ENCODE data around the gene DDX51.
"Not testable (repeated sequence)": the region's sequence is repeated elsewhere in the genome, so short reads cannot be mapped to it uniquely, and the experiment has no call there.

DDX51 gene

DNA sequence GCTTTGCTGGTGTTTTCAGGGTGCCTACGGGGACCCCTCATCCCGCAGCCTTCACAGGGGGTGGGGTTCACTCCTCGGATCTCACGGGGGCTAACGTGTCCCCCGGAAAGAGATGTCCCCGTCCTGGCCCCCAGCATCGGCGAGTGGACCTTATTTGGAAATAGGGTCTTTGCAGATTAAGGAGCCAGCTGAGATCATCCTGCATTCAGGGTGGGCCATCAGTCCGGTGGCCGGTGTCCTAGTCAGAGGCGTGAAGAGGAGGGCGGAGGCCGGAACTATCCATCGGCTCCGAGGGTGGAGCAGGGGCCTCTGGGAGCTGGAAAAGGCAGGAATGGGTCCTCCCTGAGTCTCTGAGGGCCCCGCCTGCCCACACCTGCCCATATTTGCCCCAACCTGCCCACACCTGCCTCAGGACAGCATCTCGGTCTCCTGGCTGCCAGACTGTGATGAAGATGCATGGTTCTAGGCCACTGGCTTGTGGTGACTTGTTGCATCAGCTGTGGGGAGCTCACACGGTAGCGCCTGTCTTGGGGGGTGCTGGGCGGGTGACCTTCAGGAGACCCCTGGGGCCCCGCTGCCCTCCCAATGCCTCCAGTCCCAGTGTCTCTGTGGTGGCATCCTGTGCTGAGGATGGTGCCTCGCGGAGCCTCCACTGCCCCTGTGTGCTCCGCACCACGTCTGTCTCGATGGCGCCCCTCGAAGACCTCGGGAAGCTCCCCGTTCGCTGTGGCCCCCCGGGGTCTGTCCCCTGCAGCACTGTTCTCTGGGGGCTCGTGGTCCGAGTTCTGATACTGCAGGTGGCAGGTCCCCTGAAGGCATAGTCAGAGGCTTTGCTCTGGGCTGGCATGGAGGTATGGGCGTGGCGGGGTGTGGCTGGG is 14.8 kb upstream of the DDX51 start:
- no peak overlapping the region for H3K4me3 ChIP-seq (ENCODE audit: low read length)
- DNase-seq (ENCODE audit: low read depth, low spot score): no peak

DNA sequence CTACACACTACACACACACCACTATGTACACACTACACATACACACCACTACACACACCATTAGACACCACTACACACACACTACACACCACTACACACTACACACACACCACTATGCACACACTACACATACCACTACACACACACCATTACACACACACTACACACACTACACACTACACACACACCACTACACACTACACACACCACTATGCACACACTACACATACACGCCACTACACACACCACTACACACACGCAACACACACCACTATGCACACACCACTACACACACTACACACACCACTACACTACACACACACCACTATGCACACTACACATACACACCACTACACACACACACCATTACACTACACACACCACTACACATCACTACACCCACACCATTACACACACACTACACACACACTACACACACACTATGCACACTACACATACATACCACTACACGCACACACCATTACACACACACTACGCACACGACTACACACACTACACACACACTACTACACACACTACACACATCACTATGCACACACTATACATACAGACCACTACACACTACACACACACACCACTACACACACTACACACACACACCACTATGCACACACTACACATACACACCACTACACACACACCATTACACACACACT is 13.8 kb upstream of the DDX51 start:
- H3K4me3 ChIP-seq (ENCODE audit: low read length): no peak overlapping the region
- DNase-seq (ENCODE audit: low read depth, low spot score): no peak

DNA sequence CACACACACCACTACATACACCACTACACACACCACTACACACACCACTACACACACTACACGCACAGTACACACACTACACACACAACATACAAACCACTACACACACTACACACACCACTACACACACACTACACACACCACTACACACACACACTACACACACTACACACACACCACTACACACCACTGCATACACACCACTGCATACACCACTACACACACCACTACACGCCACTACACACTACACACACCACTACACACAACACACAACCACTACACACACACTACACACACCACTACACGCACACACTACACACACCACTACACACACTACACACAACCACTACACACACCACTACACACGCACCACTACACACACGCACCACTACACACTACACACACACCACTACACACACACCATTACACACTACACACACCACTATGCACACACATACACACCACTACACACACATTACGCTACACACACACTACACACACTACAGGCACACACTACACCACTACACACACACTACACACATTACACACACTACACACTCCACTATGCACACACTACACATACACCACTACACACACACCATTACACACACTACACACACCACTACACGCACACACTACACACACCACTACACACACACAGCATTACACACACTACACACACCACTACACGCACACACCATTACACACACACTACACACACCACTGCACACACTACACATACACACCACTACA is 12.6 kb upstream of the DDX51 start:
- no peak for DNase-seq (ENCODE audit: low read depth, low spot score)
- H3K4me3 ChIP-seq (ENCODE audit: low read length): no peak overlapping the region

DNA sequence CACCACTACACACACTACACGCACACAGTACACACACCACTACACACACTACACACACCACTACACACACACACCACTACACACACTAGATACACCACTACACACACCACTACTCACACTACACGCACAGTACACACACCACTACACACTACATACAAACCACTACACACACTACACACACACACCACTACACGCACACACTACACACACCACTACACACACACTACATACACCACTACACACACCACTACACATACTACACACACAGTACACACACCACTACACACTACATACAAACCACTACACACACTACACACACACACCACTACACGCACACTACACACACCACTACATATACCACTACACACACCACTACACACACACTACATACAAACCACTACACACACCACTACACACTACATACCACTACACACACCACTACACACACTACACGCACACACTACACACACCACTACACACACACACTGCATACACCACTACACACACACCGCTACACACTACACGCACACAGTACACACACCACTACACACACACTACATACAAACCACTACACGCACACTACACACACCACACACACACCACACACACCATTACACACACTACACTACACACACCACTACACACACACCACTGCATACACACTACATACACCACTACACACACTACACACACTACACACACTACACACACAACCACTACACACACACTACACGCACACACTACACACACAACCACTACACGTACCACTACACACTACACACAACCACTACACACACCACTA is 11.9 kb upstream of the DDX51 start:
- no peak for DNase-seq (ENCODE audit: low read depth, low spot score)

DNA sequence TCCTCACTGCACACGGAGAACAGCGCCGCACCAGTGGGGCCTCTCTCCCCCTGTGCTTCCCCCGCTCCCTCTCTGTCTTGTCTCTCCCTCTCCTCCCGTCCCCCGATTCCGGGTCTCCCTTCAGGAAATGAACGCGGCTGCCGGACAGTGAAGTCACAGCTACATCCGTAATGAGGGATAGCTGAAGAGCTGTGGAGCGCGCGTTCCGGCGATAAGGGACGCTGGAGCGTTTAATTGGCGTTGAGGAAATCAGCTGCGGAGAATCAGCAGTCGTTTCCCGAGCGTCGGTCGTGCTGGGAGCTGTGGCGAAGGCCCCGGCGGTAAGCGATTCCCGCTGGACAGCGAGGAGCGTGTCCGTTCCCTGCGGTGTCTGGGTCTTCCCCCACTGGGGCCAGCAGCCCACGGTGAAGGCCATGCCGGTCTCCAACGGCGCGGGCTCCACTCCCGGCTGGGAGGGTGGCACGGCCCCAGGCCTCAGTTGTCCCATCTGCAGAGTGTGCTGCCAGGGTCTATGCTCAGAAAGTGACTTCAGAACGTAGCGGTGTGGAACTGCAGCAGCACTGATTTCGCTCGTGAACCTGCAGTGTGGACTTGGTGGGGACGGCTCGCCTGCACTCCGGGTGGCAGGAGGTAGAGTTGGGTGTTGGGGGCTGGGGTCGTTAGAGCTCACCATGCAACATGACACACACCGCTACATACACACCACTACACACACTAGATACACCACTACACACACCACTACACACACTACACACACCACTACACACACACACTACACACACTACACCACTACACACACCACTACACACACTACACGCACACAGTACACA is 11.0 kb upstream of the DDX51 start:
- no peak for DNase-seq (ENCODE audit: low read depth, low spot score)
- H3K4me3 ChIP-seq (ENCODE audit: low read length): no peak overlapping the region

More for the DNA sequence above, 11.9 kb upstream of the DDX51 start:
- H3K4me3 ChIP-seq (ENCODE audit: low read length): no peak overlapping the region

DNA sequence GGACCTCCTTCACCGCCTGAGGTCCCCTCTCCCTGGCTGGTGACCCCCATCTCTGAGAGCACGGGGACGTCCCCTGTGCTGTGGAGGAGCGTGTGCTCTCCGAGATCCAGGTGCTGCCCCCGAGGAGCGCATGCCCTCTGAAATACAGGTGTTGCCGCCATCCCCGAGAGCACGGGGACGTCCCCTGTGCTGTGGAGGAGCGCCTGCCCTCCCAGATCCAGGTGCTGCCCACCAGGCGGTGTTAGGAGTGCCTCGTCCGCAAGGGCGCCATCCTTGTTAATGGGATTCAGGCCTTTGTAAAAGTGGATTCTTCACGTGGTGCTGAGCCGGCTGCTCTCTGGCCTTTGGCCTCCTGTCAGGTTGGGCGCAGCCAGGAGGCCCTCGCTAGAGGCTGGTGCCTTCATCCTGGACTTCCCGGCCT is 10.2 kb upstream of the DDX51 start:
- no peak overlapping the region for H3K4me3 ChIP-seq (ENCODE audit: low read length)
- no peak for DNase-seq (ENCODE audit: low read depth, low spot score)

DNA sequence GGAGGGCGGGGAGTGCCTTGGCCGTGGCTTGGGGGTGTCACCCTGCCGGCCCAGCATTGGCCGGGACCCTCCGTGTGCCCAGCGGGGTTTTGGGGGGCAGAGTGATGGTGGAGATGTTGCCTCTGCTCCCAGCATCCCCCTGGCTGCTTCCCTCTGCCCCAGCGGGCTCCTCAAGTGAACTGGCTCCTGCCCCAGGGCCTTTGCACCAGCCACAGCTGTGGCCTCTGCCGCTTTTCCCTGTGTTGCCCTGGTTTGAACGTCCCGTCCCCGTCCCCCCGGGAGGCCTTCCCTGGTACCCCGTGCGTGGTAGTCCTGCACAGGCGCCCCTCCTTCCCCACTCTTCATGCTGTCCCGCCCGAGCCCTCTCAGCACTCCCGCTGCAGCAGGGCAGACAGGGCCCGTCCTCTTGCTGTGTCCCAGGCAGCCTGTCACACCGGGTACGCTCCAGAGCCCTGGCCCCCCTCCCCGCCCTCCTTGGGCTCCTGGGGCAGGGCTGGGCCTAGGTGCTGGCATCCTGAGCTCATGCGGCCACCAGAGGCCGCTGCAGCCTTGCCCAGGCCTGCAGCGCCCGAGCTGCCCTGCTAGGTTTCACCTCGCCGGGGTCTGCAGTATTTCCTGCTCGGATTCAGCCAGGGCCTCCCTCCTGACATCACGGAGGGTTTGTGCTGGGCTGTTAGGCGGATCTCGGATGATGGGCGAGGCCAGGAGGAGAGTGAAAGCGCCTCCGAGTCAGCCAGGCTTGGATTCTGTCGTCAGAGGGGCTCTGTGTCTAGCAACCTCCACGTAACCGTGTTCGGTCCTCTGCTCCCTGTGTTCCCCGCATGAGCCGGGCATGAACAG is 9.6 kb upstream of the DDX51 start:
- H3K4me3 ChIP-seq (ENCODE audit: low read length): no peak overlapping the region
- DNase-seq (ENCODE audit: low read depth, low spot score): peak; percentile 67

DNA sequence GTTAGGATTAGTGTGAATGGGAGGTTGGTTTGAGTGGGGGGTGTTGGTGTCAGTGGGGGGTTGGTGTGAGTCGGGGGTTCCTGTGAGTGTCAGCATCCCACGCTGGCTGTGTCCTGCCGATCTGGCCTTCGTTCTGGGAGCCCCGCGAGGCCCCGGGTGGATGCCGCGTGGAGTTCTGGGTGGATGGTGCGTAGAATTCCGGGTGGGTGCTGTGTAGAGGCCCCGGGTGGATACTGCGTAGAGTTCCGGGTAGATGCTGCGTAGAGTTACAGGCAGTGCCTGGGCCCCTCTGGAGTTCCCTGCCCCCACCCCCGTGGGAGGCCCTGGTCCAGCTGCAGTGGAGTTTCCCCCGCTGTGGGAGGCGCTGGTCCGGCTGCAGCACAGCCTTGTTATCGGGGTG is 8.8 kb upstream of the DDX51 start:
- DNase-seq (ENCODE audit: low read depth, low spot score): no peak

DNA sequence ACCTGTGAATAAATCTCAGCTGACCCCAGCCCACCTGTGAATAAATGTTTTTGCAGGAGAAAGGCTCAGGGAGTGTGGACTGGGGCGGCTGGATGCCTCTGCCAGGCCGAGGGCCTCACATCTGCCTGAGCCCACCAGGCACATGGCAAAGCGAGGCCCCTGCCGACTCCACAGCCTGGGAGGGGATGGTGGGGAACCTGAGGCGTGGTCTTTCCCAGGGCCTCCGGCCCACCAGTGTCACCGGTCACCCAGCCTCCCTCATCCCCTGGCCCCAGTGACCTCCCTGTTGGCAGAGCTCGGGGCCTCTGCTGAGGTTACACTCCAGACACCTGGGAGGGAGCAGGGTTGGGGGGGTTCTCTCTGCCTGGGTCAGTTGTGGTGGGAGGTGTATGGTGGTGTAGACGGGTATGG is 8.3 kb upstream of the DDX51 start:
- no peak for DNase-seq (ENCODE audit: low read depth, low spot score)
- H3K4me3 ChIP-seq (ENCODE audit: low read length): no peak overlapping the region

More for the DNA sequence above, 8.8 kb upstream of the DDX51 start:
- no peak overlapping the region for H3K4me3 ChIP-seq (ENCODE audit: low read length)

DNA sequence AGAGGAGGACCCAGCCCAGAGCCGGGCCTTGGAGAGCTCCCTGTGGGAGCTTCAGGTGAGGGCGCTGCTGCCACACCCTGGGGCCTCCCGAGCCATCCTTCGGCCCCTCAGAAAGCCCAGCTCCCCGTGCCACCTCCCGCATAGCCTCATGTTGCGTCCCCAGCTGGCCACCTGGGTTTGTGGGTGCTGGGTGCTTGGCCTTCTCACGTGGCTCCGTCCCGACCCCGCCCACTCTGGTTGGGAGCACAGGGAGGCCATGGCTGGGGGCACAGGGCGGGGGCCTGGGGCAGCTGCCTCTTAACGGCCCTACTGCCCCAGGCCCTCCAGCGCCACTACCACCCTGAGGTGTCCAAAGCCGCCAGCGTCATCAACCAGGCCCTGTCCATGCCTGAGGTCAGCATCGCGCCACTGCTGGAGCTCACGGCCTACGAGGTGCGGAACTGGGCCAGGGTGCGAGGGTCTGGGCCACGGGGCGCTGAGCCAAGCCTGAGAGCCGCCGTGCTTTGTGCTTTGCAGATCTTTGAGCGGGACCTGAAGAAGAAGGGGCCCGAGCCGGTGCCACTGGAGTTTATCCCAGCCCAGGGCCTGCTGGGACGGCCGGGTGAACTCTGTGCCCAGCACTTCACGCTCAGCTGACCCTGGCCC is 7.8 kb upstream of the DDX51 start:
- no peak overlapping the region for H3K4me3 ChIP-seq (ENCODE audit: low read length)
- DNase-seq (ENCODE audit: low read depth, low spot score): no peak

DNA sequence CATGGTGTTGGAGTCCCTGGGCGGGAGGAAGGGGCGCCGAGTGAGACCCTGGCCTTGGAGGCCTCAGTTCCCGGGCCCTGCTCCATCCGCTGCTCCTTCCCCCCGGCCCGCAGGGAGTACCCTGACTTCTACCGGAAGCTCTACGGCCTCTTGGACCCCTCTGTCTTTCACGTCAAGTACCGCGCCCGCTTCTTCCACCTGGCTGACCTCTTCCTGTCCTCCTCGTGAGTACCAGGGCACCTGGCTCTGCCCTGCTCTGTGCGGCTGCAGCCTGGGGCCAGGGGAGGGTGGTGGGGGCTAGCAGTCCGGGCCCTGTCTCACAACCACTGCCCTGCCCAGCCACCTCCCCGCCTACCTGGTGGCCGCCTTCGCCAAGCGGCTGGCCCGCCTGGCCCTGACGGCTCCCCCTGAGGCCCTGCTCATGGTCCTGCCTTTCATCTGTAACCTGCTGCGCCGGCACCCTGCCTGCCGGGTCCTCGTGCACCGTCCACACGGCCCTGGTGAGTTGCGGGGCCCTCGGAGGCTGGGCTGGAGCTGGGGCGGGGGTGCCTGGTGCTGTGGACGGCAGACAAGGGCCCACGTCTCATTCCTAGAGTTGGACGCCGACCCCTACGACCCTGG is 7.1 kb upstream of the DDX51 start:
- DNase-seq (ENCODE audit: low read depth, low spot score): no peak
- H3K4me3 ChIP-seq (ENCODE audit: low read length): no peak overlapping the region

DNA sequence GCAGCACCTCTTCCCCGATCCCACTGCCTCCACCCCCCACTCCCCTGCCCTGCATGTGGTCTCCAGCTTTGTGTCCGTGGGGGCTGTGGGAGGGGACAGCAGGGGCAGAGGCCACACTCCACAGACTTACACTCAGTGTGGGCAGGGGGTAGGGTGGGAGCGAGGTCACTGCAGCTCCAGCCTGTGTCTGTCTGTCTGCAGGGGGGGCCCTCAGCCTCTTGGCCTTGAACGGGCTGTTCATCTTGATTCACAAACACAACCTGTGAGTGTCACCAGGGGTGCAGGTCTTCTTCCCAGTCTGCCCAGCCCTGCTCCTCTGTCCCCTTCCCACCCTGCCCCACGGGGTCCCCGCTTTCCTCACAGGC is 6.6 kb upstream of the DDX51 start:
- DNase-seq (ENCODE audit: low read depth, low spot score): no peak
- H3K4me3 ChIP-seq (ENCODE audit: low read length): no peak overlapping the region

DNA sequence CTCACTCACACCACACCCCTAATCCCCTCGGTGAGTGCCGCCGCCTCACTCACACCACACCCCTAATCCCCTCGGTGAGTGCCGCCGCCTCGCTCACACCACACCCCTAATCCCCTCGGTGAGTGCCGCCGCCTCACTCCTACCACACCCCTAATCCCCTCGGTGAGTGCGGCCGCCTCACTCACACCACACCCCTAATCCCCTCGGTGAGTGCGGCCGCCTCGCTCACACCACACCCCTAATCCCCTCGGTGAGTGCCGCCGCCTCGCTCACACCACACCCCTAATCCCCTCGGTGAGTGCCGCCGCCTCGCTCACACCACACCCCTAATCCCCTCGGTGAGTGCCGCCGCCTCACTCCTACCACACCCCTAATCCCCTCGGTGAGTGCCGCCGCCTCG is 5.4 kb upstream of the DDX51 start:
- DNase-seq (ENCODE audit: low read depth, low spot score); H3K4me3 ChIP-seq (ENCODE audit: low read length): not testable (repeated sequence)

DNA sequence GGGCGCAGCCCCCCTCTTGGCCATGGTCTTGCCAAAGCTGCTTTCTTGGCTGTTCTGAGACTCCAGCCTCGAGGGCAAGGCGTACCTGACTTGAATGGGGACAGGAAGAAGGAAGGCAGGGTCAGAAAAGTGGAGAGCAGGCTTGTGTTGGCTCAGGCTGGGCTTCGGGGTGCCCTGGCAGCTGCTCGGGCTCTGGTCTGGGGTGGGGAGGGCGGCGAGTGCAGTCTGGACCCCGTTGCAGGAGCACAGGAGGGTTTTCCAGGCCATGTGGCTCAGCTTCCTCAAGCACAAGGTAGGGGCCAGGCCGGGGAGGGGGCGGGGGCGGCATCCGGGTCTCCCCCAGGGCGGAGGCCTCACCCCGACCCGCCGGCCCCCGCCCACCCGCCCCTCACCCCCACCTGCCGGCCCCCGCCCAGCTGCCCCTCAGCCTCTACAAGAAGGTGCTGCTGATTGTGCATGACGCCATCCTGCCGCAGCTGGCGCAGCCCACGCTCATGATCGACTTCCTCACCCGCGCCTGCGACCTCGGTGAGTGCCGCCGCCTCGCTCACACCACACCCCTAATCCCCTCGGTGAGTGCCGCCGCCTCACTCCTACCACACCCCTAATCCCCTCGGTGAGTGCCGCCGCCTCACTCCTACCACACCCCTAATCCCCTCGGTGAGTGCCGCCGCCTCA is 4.4 kb upstream of the DDX51 start:
- DNase-seq (ENCODE audit: low read depth, low spot score): no peak
- no peak overlapping the region for H3K4me3 ChIP-seq (ENCODE audit: low read length)

DNA sequence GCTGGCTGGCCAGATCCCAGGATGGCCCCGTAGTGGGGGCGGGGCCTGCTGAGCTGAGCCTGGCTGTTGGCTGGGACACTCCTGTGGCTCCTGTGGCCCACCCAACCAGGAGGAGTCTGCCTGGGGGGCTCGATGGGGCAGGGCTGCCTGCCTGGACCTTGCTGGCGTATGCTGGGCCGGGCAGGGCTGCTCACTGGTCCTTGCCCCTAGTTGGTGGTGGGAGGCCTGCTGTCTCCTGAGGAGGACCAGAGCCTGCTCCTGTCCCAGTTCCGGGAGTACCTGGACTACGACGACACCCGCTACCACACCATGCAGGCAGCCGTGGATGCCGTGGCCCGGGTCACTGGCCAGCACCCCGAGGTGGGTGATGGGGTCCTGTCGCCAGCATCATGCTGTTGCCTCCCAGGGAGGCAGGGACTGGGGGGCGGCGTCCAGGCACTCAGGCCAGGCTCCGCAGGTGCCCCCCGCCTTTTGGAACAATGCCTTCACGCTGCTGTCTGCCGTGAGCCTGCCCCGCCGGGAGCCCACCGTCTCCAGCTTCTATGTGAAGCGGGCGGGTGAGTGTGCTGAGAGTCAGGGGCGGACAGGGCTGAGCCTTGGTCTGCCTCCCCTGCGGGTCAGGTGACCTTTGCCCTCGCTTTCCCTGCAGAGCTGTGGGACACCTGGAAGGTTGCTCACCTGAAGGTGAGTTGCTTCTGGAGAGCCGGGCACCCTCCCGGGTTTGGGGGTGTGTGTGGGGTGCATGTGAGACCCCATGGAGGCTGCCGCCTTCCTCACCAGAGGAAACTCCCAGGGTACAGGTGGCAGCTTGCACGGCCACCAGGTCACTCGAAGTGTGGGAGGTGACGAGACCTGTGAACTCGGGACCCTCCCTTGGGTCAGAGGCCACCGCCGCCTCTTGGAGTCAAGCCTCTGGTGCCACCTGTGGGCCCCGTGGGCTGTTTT is 3.6 kb upstream of the DDX51 start:
- no peak for DNase-seq (ENCODE audit: low read depth, low spot score)

More for the DNA sequence above, 3.6 kb upstream of the DDX51 start:
- no peak overlapping the region for H3K4me3 ChIP-seq (ENCODE audit: low read length)
